Transverse colon (tissue), 3 donors: ENCODE results near the gene ADM2.

Experiments used
- EP300 ChIP-seq: sonication (generic); formaldehyde crosslinking; IDR thresholded peaks from one replicate; pipeline ENCODE4 v1.6.1; 2017; ENCODE audit warnings: antibody characterized with exemption, low read depth
- TF ChIP-seq, protein P1 (sequence below), 5 experiments: fragments of 200-600 bp in 3 of 5; fragments of 450-650 bp in 2 of 5; sonication (generic) in 3 of 5; IDR thresholded peaks; 1 replicate in 2 of 5; 2 replicates in 3 of 5; pipeline ENCODE4 v1.5.1; 2016 to 2017; ENCODE audit warnings: antibody characterized with exemption in 5 of 5, inconsistent platforms in 3 of 5, mild to moderate bottlenecking in 2 of 5, moderate library complexity in 1 of 5

DNA sequence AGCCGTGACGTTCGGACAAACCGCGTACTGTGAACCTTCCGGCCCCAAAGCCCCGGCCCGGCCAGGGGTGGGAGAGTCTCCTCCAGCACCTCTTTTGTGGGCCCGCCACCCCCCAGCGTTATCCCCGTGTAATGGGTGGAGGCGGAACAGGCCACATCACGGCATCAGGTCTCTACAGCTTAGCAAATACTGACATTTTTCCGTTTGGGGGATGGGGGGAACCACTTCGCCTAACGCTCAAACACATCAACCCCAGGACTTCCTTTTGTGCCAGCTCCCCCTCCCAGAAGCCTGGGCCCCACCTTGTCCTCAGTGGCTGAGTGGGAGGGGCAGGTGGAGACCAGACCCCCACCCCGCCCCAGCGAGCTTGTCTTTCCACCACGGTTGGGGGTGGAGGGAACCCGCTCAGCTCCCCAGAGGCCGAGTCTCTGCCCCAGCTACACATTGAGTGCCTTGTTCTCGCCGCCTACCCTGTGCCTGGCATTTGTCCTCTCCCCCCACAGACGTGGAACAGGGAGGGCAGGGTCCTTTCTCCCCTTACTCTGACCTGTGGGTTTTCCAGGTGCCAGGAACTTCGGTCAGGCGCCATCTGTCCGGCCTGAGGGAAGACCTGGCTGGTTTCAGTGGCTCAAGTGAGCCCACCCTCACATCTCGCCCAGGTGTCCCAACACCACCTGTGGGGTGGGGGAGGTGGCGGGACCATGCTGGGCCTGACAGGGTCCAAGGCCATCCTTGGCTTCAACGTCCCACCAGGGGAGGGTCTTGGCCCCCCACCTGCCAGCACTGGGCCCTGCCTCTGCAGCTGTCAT lies 36.1 kb upstream of the ADM2 start:
- TF ChIP-seq, protein P1, sequence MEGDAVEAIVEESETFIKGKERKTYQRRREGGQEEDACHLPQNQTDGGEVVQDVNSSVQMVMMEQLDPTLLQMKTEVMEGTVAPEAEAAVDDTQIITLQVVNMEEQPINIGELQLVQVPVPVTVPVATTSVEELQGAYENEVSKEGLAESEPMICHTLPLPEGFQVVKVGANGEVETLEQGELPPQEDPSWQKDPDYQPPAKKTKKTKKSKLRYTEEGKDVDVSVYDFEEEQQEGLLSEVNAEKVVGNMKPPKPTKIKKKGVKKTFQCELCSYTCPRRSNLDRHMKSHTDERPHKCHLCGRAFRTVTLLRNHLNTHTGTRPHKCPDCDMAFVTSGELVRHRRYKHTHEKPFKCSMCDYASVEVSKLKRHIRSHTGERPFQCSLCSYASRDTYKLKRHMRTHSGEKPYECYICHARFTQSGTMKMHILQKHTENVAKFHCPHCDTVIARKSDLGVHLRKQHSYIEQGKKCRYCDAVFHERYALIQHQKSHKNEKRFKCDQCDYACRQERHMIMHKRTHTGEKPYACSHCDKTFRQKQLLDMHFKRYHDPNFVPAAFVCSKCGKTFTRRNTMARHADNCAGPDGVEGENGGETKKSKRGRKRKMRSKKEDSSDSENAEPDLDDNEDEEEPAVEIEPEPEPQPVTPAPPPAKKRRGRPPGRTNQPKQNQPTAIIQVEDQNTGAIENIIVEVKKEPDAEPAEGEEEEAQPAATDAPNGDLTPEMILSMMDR (IDR thresholded peaks at IDR 0.05), result no peak
- no peak for TF ChIP-seq EP300
